SK-N-MC (cell line): Measurements from ENCODE around the gene RHOA.

ENCODE experiments used
- EZH2 ChIP-seq: fragments of 200-600 bp; sonication (generic); IDR thresholded peaks from one replicate; pipeline ENCODE4 v1.6.1; 2017; ENCODE audit warnings: antibody characterized with exemption
- POLR2AphosphoS5 ChIP-seq: IDR thresholded peaks from 2 replicates; pipeline ENCODE4 v1.6.1; 2012; ENCODE audit warnings: mild to moderate bottlenecking, low read depth, low read length, borderline replicate concordance

DNA sequence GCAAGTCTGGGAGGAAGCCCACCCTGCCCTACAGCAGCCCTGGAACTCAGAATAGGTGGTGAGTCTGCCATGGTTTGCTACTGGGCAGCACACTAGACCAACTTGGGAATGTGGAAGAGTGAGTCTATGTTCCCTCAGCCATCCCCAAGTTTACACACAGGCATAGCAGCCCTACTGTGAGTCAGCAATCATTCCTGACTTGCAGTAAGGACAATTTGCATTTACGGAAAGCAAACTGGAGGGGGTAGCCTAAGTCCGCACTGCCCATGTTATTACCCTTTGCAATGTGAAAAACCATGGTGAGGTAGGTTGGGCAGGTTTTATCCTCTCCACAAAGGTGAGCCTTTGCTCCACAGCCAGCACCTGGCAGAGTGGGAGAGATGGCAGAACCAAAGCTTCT is 5.1 kb upstream of the RHOA start:
- TF ChIP-seq POLR2AphosphoS5 (no peak), EZH2 (no peak)
